H1 (cell line): ENCODE results near the gene CRNKL1. TPM values are rescaled to one million over a fixed set of nuclear protein-coding genes. Genes with fewer than 3 reads are reported as not detected.

ENCODE experiments used
- CHD1 ChIP-seq: IDR thresholded peaks from 2 replicates; pipeline ENCODE4 v1.6.1; 2012; ENCODE audit warnings: low read depth, low read length, improper control_type of control experiment
- CTBP2 ChIP-seq: IDR thresholded peaks from 2 replicates; pipeline ENCODE4 v1.7.0; 2011; ENCODE audit warnings: borderline replicate concordance, mild to moderate bottlenecking, moderate library complexity, mixed read lengths, low read length; ENCODE audit not compliant: insufficient read depth, insufficient read length
- GTF2F1 ChIP-seq: IDR thresholded peaks from 2 replicates; pipeline ENCODE4 v1.6.1; 2012; ENCODE audit warnings: low read depth, low read length, improper control_type of control experiment, borderline replicate concordance
- NANOG ChIP-seq: IDR thresholded peaks from 2 replicates; pipeline ENCODE4 v1.6.1; 2011; ENCODE audit warnings: low read length, low read depth, mild to moderate bottlenecking, inconsistent platforms; ENCODE audit not compliant: insufficient read depth, poor library complexity, severe bottlenecking
- SIN3A ChIP-seq, 2 experiments: IDR thresholded peaks in 1 of 2; conservative IDR thresholded peaks in 1 of 2; 2 replicates each; pipeline ENCODE4 v1.6.1; 2011 to 2012; ENCODE audit warnings: low read length in 2 of 2, improper control_type of control experiment in 1 of 2, low read depth in 1 of 2, mild to moderate bottlenecking in 1 of 2
- polyA plus RNA-seq, 7 experiments: library from polyadenylated mRNA; depleted of rRNA in 3 of 7; stranded (reverse) in 5 of 7; unstranded in 2 of 7; fragments of >200 nt in 5 of 7; fragments of 200-250 nt in 2 of 7; gene quantifications; 1 replicate in 5 of 7; 2 replicates in 1 of 7; 4 replicates in 1 of 7; pipeline versions ENCODE4 v1.2.1 to v1.2.3, GENCODE V29; 2011 to 2013; ENCODE audit warnings: missing spikeins in 2 of 7, mixed read lengths in 2 of 7
- total RNA-seq: library from RNA; stranded (reverse); fragmentation: NEBNext Ultra II Directional; extraction: Animal tissue kit (Norgen Biotek cat#: 25700); gene quantifications from 2 replicates; pipeline ENCODE4 v1.2.1, GENCODE V29; 2021

Gene CRNKL1
- total and polyA plus RNA-seq, 2 of the 8 experiments (the other 6 are each of a cell fraction or from before 2014, with no cell fraction given) = 4.0 to 26.5 TPM

- TF ChIP-seq CTBP2 (no peak), NANOG (no peak), SIN3A (conservative IDR thresholded peaks at IDR 0.05 in 1 of 2, IDR thresholded peaks at IDR 0.05 in 1 of 2; ENCODE audit: low read depth in 1 of 2, low read length in 2 of 2) (no peak), GTF2F1 (no peak), CHD1 (no peak)
Measured at GRCh38 chr20:20076297-20077065, 24.2 kb upstream of the CRNKL1 start (continued).
